GM23338 (cell line): ENCODE results near the gene ID2. TPM values are rescaled to one million over a fixed set of nuclear protein-coding genes. Genes with fewer than 3 reads are reported as not detected.

ENCODE experiments used
- ATAC-seq: fragments of 200-7000 bp; cut with Tn5 transposase; 3 replicates; pipeline ENCODE4 v1.9.1; 2020
- DNase-seq: peaks from one replicate; pipeline ENCODE4 v3.0.0-alpha.2; 2015; ENCODE audit warnings: low spot score
- H2AFZ ChIP-seq: fragments of 200-600 bp; sonication (generic); 2 replicates; pipeline ENCODE4 v1.8.0; 2016; ENCODE audit warnings: antibody characterized with exemption, mild to moderate bottlenecking, moderate library complexity
- H3F3A ChIP-seq: fragments of 200-600 bp; sonication (generic); replicated peaks from 2 replicates; pipeline ENCODE4 v1.8.0; 2017; ENCODE audit warnings: antibody characterized with exemption, mixed run types, low read depth
- H3K27ac ChIP-seq: fragments of 200-600 bp; sonication (generic); 2 replicates; pipeline ENCODE4 v1.6.1; 2016; ENCODE audit warnings: low read depth
- H3K27me3 ChIP-seq: fragments of 200-600 bp; sonication (generic); 2 replicates; pipeline ENCODE4 v1.8.0; 2016; ENCODE audit warnings: mild to moderate bottlenecking, mixed run types, moderate library complexity; ENCODE audit not compliant: insufficient read depth
- H3K36me3 ChIP-seq: fragments of 200-600 bp; sonication (generic); 2 replicates; pipeline ENCODE4 v1.8.0; 2016; ENCODE audit warnings: mild to moderate bottlenecking; ENCODE audit not compliant: insufficient read depth
- H3K4me1 ChIP-seq: fragments of 200-600 bp; sonication (generic); 2 replicates; pipeline ENCODE4 v1.8.0; 2016; ENCODE audit warnings: mild to moderate bottlenecking, moderate library complexity; ENCODE audit not compliant: insufficient read depth
- H3K4me2 ChIP-seq: fragments of 200-600 bp; sonication (generic); 2 replicates; pipeline ENCODE4 v1.7.1; 2017; ENCODE audit warnings: mixed run types
- H3K4me3 ChIP-seq: fragments of 200-600 bp; sonication (generic); 2 replicates; pipeline ENCODE4 v1.6.1; 2016; ENCODE audit warnings: mixed run types
- H3K79me2 ChIP-seq: fragments of 200-600 bp; sonication (generic); replicated peaks from 2 replicates; pipeline ENCODE4 v1.8.0; 2017; ENCODE audit warnings: mild to moderate bottlenecking; ENCODE audit not compliant: insufficient read depth
- H3K9me2 ChIP-seq: fragments of 200-600 bp; sonication (generic); 2 replicates; pipeline ENCODE4 v1.8.0; 2017; ENCODE audit not compliant: insufficient read depth
- H4K20me1 ChIP-seq: fragments of 200-600 bp; sonication (generic); replicated peaks from 2 replicates; pipeline ENCODE4 v1.8.0; 2017; ENCODE audit warnings: mild to moderate bottlenecking; ENCODE audit not compliant: insufficient read depth
- H3K27ac Mint-ChIP-seq: 2 replicates; pipeline ENCODE4 v1.8.0; 2020; ENCODE audit warnings: inconsistent platforms, mild to moderate bottlenecking, moderate library complexity, mixed read lengths
- H3K27me3 Mint-ChIP-seq: 3 replicates; pipeline ENCODE4 v1.8.0; 2022; ENCODE audit warnings: low read depth, mild to moderate bottlenecking, moderate library complexity, mixed read lengths, inconsistent platforms; ENCODE audit not compliant: insufficient read depth, poor library complexity
- H3K36me3 Mint-ChIP-seq: 3 replicates; pipeline ENCODE4 v1.8.0; 2021; ENCODE audit warnings: low read depth, mild to moderate bottlenecking, inconsistent platforms, moderate library complexity, mixed read lengths
- H3K4me1 Mint-ChIP-seq: 3 replicates; pipeline ENCODE4 v1.8.0; 2020; ENCODE audit warnings: mild to moderate bottlenecking, inconsistent platforms, mixed read lengths
- H3K4me3 Mint-ChIP-seq: 3 replicates; pipeline ENCODE4 v1.8.0; 2021; ENCODE audit warnings: moderate library complexity, mild to moderate bottlenecking, inconsistent platforms, mixed read lengths
- H3K9me3 Mint-ChIP-seq: 3 replicates; pipeline ENCODE4 v1.8.0; 2020; ENCODE audit warnings: moderate library complexity, mild to moderate bottlenecking, inconsistent platforms, mixed read lengths
- CREB1 ChIP-seq: fragments of 250-450 bp; sonication (Bioruptor Pico); IDR thresholded peaks from 2 replicates; pipeline ENCODE4 v1.5.0; 2020; ENCODE audit warnings: low read depth, mild to moderate bottlenecking, moderate library complexity
- EZH2 ChIP-seq: fragments of 200-600 bp; sonication (generic); IDR thresholded peaks from one replicate; pipeline ENCODE4 v1.8.0; 2017; ENCODE audit warnings: antibody characterized with exemption, mild to moderate bottlenecking, low read depth; ENCODE audit not compliant: unreplicated experiment
- EZH2phosphoT487 ChIP-seq: fragments of 200-600 bp; sonication (generic); IDR thresholded peaks from one replicate; pipeline ENCODE4 v1.8.1; 2018; ENCODE audit warnings: antibody characterized with exemption; ENCODE audit not compliant: unreplicated experiment
- NANOG ChIP-seq: IDR thresholded peaks from 2 replicates; pipeline ENCODE4 v1.6.1; 2016; ENCODE audit warnings: antibody characterized with exemption, borderline replicate concordance
- POLR2AphosphoS5 ChIP-seq: IDR thresholded peaks from 2 replicates; pipeline ENCODE4 v1.6.1; 2016; ENCODE audit warnings: antibody characterized with exemption, low read depth
- polyA plus RNA-seq: library from polyadenylated mRNA; unstranded; fragments of >200 nt; fragmentation: Nextera tagmentation; extraction: Ambion mirVana; gene quantifications from 2 replicates; pipeline ENCODE4 v1.2.1, GENCODE V29; 2016
- total RNA-seq: library from RNA; depleted of rRNA; stranded (reverse); fragments of >200 nt; shearing (Covaris generic); gene quantifications from 2 replicates; pipeline ENCODE4 v1.2.3, GENCODE V29; 2014
- TF ChIP-seq, protein P1 (sequence below): IDR thresholded peaks from 2 replicates; pipeline ENCODE4 v1.6.1; 2016; ENCODE audit warnings: antibody characterized with exemption
- TF ChIP-seq, protein P2 (sequence below): IDR thresholded peaks from one replicate; pipeline ENCODE4 v1.6.1; 2018; ENCODE audit warnings: antibody characterized with exemption; ENCODE audit not compliant: unreplicated experiment
- TF ChIP-seq, protein P3 (sequence below), 2 experiments: fragments of 200-600 bp in 1 of 2; sonication (generic) in 1 of 2; conservative IDR thresholded peaks; 2 replicates each; pipeline versions ENCODE4 v1.5.1 to v1.6.1; 2016 to 2017; ENCODE audit warnings: antibody characterized with exemption in 2 of 2, low read depth in 2 of 2, mild to moderate bottlenecking in 2 of 2, moderate library complexity in 1 of 2
- TF ChIP-seq, protein P4 (sequence below): fragments of 250-450 bp; sonication (Bioruptor Pico); IDR thresholded peaks from 2 replicates; pipeline ENCODE4 v1.5.0; 2020; ENCODE audit warnings: mild to moderate bottlenecking, moderate library complexity

ID2 gene
- total and polyA plus RNA-seq, 2 experiments from 2014 or later, result 87.0 to 110 TPM

DNA sequence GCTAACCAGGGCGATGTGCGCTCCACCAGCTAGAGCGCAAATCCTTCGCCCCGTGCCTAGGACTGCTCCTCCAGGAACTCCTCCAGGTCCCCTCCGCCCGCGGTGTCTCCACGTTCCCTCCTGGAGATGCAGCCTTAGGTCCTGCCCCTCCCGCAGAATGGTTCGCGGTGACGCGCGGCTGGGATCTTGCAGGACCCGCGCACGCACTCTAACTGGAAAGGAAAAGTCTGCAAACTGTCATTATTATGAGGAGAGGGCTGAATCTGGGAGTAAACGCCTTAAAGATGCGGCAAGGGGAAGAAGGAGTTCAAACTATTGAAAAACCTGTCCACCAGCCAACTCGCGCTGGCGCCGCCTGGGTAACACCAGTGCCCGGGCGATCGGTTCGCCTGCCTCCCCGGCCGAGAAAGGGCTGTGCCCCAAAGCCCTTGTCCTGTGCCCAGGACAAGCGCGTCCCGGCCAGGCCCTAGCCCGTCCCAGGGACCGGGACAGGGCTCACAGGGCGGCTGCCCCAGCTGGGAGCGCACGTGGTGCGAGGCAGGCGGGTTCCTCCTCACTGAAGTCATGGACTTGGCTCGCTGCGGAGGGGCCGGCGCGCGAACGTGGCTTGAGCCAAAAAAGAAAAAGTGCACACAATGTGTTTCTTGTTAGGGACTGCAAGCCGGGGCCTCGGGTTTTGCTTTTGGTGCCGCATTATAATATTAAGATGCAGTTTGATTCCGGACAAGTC is 5.5 kb upstream of the ID2 start:
- Mint-ChIP-seq H3K27me3 (peaks cover 55% of the 10 kb centered on the region), H3K27ac (no peak overlapping the region), H3K4me1 (peaks cover 32% of the 10 kb centered on the region), H3K9me3 (peaks cover 28% of the 10 kb centered on the region), H3K36me3 (peaks cover 21% of the 10 kb centered on the region), H3K4me3 (peak overlapping the region; percentile 79)
- Histone ChIP-seq H3K79me2 (no peaks in the 10 kb centered on the region), H3K4me3 (peak overlapping the region; percentile 65), H3F3A (no peaks in the 10 kb centered on the region; the same call in 1 of the 2 replicates), H4K20me1 (no peaks in the 10 kb centered on the region), H3K4me2 (peak overlapping the region; percentile 77), H3K9me2 (0 out of 2 replicates have a peak, but pooled peaks cover 5% of the 10 kb centered on the region), H3K27me3 (peaks cover 69% of the 10 kb centered on the region), H3K36me3 (no peaks in the 10 kb centered on the region; the same call in 1 of the 2 replicates), H2AFZ (peak overlapping the region; percentile 96), H3K4me1 (peaks cover 31% of the 10 kb centered on the region), H3K27ac (no peak overlapping the region)
- peak; percentile 23 for ATAC-seq
- peak; percentile 78 for TF ChIP-seq EZH2
- TF ChIP-seq, protein P1, sequence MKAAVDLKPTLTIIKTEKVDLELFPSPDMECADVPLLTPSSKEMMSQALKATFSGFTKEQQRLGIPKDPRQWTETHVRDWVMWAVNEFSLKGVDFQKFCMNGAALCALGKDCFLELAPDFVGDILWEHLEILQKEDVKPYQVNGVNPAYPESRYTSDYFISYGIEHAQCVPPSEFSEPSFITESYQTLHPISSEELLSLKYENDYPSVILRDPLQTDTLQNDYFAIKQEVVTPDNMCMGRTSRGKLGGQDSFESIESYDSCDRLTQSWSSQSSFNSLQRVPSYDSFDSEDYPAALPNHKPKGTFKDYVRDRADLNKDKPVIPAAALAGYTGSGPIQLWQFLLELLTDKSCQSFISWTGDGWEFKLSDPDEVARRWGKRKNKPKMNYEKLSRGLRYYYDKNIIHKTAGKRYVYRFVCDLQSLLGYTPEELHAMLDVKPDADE, result no peak
- TF ChIP-seq, protein P2, sequence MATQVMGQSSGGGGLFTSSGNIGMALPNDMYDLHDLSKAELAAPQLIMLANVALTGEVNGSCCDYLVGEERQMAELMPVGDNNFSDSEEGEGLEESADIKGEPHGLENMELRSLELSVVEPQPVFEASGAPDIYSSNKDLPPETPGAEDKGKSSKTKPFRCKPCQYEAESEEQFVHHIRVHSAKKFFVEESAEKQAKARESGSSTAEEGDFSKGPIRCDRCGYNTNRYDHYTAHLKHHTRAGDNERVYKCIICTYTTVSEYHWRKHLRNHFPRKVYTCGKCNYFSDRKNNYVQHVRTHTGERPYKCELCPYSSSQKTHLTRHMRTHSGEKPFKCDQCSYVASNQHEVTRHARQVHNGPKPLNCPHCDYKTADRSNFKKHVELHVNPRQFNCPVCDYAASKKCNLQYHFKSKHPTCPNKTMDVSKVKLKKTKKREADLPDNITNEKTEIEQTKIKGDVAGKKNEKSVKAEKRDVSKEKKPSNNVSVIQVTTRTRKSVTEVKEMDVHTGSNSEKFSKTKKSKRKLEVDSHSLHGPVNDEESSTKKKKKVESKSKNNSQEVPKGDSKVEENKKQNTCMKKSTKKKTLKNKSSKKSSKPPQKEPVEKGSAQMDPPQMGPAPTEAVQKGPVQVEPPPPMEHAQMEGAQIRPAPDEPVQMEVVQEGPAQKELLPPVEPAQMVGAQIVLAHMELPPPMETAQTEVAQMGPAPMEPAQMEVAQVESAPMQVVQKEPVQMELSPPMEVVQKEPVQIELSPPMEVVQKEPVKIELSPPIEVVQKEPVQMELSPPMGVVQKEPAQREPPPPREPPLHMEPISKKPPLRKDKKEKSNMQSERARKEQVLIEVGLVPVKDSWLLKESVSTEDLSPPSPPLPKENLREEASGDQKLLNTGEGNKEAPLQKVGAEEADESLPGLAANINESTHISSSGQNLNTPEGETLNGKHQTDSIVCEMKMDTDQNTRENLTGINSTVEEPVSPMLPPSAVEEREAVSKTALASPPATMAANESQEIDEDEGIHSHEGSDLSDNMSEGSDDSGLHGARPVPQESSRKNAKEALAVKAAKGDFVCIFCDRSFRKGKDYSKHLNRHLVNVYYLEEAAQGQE, result no peak
- TF ChIP-seq, protein P3, sequence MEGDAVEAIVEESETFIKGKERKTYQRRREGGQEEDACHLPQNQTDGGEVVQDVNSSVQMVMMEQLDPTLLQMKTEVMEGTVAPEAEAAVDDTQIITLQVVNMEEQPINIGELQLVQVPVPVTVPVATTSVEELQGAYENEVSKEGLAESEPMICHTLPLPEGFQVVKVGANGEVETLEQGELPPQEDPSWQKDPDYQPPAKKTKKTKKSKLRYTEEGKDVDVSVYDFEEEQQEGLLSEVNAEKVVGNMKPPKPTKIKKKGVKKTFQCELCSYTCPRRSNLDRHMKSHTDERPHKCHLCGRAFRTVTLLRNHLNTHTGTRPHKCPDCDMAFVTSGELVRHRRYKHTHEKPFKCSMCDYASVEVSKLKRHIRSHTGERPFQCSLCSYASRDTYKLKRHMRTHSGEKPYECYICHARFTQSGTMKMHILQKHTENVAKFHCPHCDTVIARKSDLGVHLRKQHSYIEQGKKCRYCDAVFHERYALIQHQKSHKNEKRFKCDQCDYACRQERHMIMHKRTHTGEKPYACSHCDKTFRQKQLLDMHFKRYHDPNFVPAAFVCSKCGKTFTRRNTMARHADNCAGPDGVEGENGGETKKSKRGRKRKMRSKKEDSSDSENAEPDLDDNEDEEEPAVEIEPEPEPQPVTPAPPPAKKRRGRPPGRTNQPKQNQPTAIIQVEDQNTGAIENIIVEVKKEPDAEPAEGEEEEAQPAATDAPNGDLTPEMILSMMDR (conservative IDR thresholded peaks at IDR 0.05; ENCODE audit: low read depth in 2 of 2), result no peak
- no peak for TF ChIP-seq POLR2AphosphoS5
- peak; percentile 61 for TF ChIP-seq EZH2phosphoT487
- no peak for TF ChIP-seq CREB1 (CRISPR knock-in tag)
- TF ChIP-seq, protein P4, sequence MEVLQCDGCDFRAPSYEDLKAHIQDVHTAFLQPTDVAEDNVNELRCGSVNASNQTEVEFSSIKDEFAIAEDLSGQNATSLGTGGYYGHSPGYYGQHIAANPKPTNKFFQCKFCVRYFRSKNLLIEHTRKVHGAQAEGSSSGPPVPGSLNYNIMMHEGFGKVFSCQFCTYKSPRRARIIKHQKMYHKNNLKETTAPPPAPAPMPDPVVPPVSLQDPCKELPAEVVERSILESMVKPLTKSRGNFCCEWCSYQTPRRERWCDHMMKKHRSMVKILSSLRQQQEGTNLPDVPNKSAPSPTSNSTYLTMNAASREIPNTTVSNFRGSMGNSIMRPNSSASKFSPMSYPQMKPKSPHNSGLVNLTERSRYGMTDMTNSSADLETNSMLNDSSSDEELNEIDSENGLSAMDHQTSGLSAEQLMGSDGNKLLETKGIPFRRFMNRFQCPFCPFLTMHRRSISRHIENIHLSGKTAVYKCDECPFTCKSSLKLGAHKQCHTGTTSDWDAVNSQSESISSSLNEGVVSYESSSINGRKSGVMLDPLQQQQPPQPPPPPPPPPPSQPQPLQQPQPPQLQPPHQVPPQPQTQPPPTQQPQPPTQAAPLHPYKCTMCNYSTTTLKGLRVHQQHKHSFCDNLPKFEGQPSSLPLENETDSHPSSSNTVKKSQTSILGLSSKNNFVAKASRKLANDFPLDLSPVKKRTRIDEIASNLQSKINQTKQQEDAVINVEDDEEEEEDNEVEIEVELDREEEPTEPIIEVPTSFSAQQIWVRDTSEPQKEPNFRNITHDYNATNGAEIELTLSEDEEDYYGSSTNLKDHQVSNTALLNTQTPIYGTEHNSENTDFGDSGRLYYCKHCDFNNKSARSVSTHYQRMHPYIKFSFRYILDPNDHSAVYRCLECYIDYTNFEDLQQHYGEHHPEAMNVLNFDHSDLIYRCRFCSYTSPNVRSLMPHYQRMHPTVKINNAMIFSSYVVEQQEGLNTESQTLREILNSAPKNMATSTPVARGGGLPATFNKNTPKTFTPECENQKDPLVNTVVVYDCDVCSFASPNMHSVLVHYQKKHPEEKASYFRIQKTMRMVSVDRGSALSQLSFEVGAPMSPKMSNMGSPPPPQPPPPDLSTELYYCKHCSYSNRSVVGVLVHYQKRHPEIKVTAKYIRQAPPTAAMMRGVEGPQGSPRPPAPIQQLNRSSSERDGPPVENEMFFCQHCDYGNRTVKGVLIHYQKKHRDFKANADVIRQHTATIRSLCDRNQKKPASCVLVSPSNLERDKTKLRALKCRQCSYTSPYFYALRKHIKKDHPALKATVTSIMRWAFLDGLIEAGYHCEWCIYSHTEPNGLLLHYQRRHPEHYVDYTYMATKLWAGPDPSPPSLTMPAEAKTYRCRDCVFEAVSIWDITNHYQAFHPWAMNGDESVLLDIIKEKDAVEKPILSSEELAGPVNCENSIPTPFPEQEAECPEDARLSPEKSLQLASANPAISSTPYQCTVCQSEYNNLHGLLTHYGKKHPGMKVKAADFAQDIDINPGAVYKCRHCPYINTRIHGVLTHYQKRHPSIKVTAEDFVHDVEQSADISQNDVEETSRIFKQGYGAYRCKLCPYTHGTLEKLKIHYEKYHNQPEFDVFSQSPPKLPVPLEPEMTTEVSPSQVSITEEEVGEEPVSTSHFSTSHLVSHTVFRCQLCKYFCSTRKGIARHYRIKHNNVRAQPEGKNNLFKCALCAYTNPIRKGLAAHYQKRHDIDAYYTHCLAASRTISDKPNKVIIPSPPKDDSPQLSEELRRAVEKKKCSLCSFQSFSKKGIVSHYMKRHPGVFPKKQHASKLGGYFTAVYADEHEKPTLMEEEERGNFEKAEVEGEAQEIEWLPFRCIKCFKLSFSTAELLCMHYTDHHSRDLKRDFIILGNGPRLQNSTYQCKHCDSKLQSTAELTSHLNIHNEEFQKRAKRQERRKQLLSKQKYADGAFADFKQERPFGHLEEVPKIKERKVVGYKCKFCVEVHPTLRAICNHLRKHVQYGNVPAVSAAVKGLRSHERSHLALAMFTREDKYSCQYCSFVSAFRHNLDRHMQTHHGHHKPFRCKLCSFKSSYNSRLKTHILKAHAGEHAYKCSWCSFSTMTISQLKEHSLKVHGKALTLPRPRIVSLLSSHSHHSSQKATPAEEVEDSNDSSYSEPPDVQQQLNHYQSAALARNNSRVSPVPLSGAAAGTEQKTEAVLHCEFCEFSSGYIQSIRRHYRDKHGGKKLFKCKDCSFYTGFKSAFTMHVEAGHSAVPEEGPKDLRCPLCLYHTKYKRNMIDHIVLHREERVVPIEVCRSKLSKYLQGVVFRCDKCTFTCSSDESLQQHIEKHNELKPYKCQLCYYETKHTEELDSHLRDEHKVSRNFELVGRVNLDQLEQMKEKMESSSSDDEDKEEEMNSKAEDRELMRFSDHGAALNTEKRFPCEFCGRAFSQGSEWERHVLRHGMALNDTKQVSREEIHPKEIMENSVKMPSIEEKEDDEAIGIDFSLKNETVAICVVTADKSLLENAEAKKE (CRISPR knock-in tag), result no peak
- TF ChIP-seq NANOG, result no peak
- peak; percentile 63 for DNase-seq
